GM21528 (cell line): ENCODE data around the gene FAM20B.
"Not testable (repeated sequence)": the region's sequence is repeated elsewhere in the genome, so short reads cannot be mapped to it uniquely, and the experiment has no call there.

Experiments
- ATAC-seq: cut with Tn5 transposase; IDR thresholded peaks from one replicate; pipeline ENCODE4 v1.9.1; 2021; ENCODE audit warnings: mild to moderate bottlenecking, moderate library complexity; ENCODE audit not compliant: unreplicated experiment, low FRiP score

The FAM20B gene

GRCh38 chr1:179025125-179025974 is at the start of gene FAM20B:
FAM20B (plus strand) TSS chr1:179025894; CDS start chr1:179043848, 17,954 bp downstream.
- ATAC-seq = peak; percentile 72

GRCh38 chr1:178976541-178976940 is 49.2 kb upstream of the FAM20B start:
- no peak for ATAC-seq

- ATAC-seq = no peak
These were observed 39.5 kb upstream of the FAM20B start for GRCh38 chr1:178986204-178986603.

GRCh38 chr1:178988198-178988597 is 37.5 kb upstream of the FAM20B start:
- not testable (repeated sequence) for ATAC-seq

- no peak for ATAC-seq
These were observed 32.1 kb upstream of the FAM20B start for GRCh38 chr1:178993559-178993958.

- ATAC-seq = no peak
These were observed 28.3 kb upstream of the FAM20B start for GRCh38 chr1:178997428-178997827.

- no peak for ATAC-seq
These were observed 27.4 kb upstream of the FAM20B start for GRCh38 chr1:178998295-178998694.

- no peak for ATAC-seq
These were observed 26.6 kb upstream of the FAM20B start for GRCh38 chr1:178999061-178999460.

GRCh38 chr1:179001451-179001850 is 24.2 kb upstream of the FAM20B start:
- no peak for ATAC-seq

GRCh38 chr1:179002064-179002463 is 23.6 kb upstream of the FAM20B start:
- not testable (repeated sequence) for ATAC-seq

GRCh38 chr1:179002552-179003345 is 22.9 kb upstream of the FAM20B start:
- peak; percentile 86 for ATAC-seq

- no peak for ATAC-seq
These were observed 22.1 kb upstream of the FAM20B start for GRCh38 chr1:179003512-179004066.

GRCh38 chr1:179007233-179007632 is 18.5 kb upstream of the FAM20B start:
- no peak for ATAC-seq

- no peak for ATAC-seq
These were observed 15.0 kb upstream of the FAM20B start for GRCh38 chr1:179010671-179011070.

GRCh38 chr1:179012038-179012437 is 13.7 kb upstream of the FAM20B start:
- ATAC-seq = no peak

- ATAC-seq = no peak
These were observed 11.6 kb upstream of the FAM20B start for GRCh38 chr1:179014123-179014522.

- ATAC-seq = no peak
These were observed 10.3 kb upstream of the FAM20B start for GRCh38 chr1:179015396-179015795.

GRCh38 chr1:179016706-179017382 is 8.8 kb upstream of the FAM20B start:
- no peak for ATAC-seq

- no peak for ATAC-seq
These were observed 8.0 kb upstream of the FAM20B start for GRCh38 chr1:179017383-179018326.

GRCh38 chr1:179021873-179022272 is 3.8 kb upstream of the FAM20B start:
- ATAC-seq = no peak
